HepG2 (cell line): ENCODE results near the gene SLC16A13. TPM values are rescaled to one million over a fixed set of nuclear protein-coding genes. Genes with fewer than 3 reads are reported as not detected.

Experiments
- DRAP1 ChIP-seq: IDR thresholded peaks from 2 replicates; pipeline ENCODE4 v1.6.1; 2016; ENCODE audit warnings: missing genetic modification reagents, missing compliant biosample characterization
- ERF ChIP-seq: IDR thresholded peaks from 2 replicates; pipeline ENCODE4 v1.6.1; 2018; ENCODE audit warnings: missing biosample characterization, missing genetic modification reagents
- KDM2A ChIP-seq: sonication (generic); formaldehyde crosslinking; IDR thresholded peaks from 2 replicates; pipeline ENCODE4 v1.4.0; 2020; ENCODE audit warnings: low read depth, missing genetic modification reagents, borderline replicate concordance
- MAFK ChIP-seq, 2 experiments: IDR thresholded peaks in 1 of 2; conservative IDR thresholded peaks in 1 of 2; 2 replicates each; pipeline ENCODE4 v1.6.1; 2011; ENCODE audit warnings: improper control_type of control experiment in 2 of 2, low read length in 2 of 2
- MED1 ChIP-seq: sonication (generic); formaldehyde crosslinking; IDR thresholded peaks from 2 replicates; pipeline ENCODE4 v1.4.0; 2020; ENCODE audit warnings: missing genetic modification reagents
- PITX1 ChIP-seq: sonication (generic); formaldehyde crosslinking; IDR thresholded peaks from 2 replicates; pipeline ENCODE4 v1.5.1; 2020; ENCODE audit warnings: mild to moderate bottlenecking, missing genetic modification reagents
- RXRA ChIP-seq: sonication (generic); formaldehyde crosslinking; IDR thresholded peaks from 2 replicates; pipeline ENCODE4 v1.5.1; 2020; ENCODE audit warnings: missing genetic modification reagents
- SMARCC2 ChIP-seq: fragments of 450-650 bp; IDR thresholded peaks from 2 replicates; pipeline ENCODE4 v1.6.1; 2017; ENCODE audit warnings: antibody characterized with exemption, mild to moderate bottlenecking
- SNAI1 ChIP-seq: sonication (generic); formaldehyde crosslinking; IDR thresholded peaks from 2 replicates; pipeline ENCODE4 v1.5.0; 2020; ENCODE audit warnings: mild to moderate bottlenecking, missing genetic modification reagents, borderline replicate concordance
- SNAPC4 ChIP-seq: sonication (generic); formaldehyde crosslinking; IDR thresholded peaks from 2 replicates; pipeline ENCODE4 v1.4.0; 2020; ENCODE audit warnings: mild to moderate bottlenecking, missing genetic modification reagents
- SOX13 ChIP-seq, 3 experiments: fragments of 450-650 bp in 1 of 3; sonication (generic) in 1 of 3; formaldehyde crosslinking in 1 of 3; IDR thresholded peaks in 2 of 3; conservative IDR thresholded peaks in 1 of 3; 2 replicates each; pipeline versions ENCODE4 v1.5.0 to v1.6.1; 2016 to 2020; ENCODE audit warnings: antibody characterized with exemption in 1 of 3, mild to moderate bottlenecking in 1 of 3, missing compliant biosample characterization in 1 of 3, missing genetic modification reagents in 1 of 3, moderate library complexity in 1 of 3
- SP5 ChIP-seq: IDR thresholded peaks from 2 replicates; pipeline ENCODE4 v1.6.1; 2016; ENCODE audit warnings: low read depth, borderline replicate concordance
- TCF7L2 ChIP-seq: IDR thresholded peaks from 2 replicates; pipeline ENCODE4 v1.6.1; 2011; ENCODE audit warnings: mild to moderate bottlenecking, low read depth, low read length, moderate library complexity
- TEAD3 ChIP-seq: optimal IDR thresholded peaks from 2 replicates; pipeline ENCODE3; 2016; ENCODE audit warnings: borderline replicate concordance
- ZHX1 ChIP-seq: sonication (generic); formaldehyde crosslinking; IDR thresholded peaks from 2 replicates; pipeline ENCODE4 v1.8.1; 2022; ENCODE audit warnings: low read depth, mild to moderate bottlenecking, missing genetic modification reagents
- ZNF124 ChIP-seq: sonication (generic); formaldehyde crosslinking; IDR thresholded peaks from 2 replicates; pipeline ENCODE4 v1.4.0; 2020; ENCODE audit warnings: missing genetic modification reagents
- ZNF496 ChIP-seq: sonication (generic); formaldehyde crosslinking; IDR thresholded peaks from 2 replicates; pipeline ENCODE4 v1.8.1; 2023; ENCODE audit warnings: mild to moderate bottlenecking, moderate library complexity, missing genetic modification reagents; ENCODE audit not compliant: insufficient replicate concordance
- ZNF556 ChIP-seq: sonication (generic); formaldehyde crosslinking; IDR thresholded peaks from 2 replicates; pipeline ENCODE4 v1.4.0; 2020; ENCODE audit warnings: mild to moderate bottlenecking, missing genetic modification reagents, borderline replicate concordance
- ZNF670 ChIP-seq: sonication (generic); formaldehyde crosslinking; IDR thresholded peaks from 2 replicates; pipeline ENCODE4 v1.8.0; 2022; ENCODE audit warnings: mild to moderate bottlenecking, missing genetic modification reagents, borderline replicate concordance
- ZNF773 ChIP-seq: sonication (generic); formaldehyde crosslinking; IDR thresholded peaks from 2 replicates; pipeline ENCODE4 v1.4.0; 2020; ENCODE audit warnings: missing genetic modification reagents, borderline replicate concordance
- ZNF891 ChIP-seq: sonication (generic); formaldehyde crosslinking; IDR thresholded peaks from 2 replicates; pipeline ENCODE4 v1.5.0; 2020; ENCODE audit warnings: mild to moderate bottlenecking, missing genetic modification reagents
- ZSCAN22 ChIP-seq: sonication (generic); formaldehyde crosslinking; IDR thresholded peaks from 2 replicates; pipeline ENCODE4 v1.4.0; 2020; ENCODE audit warnings: mild to moderate bottlenecking, missing genetic modification reagents
- polyA plus RNA-seq, 8 experiments: library from polyadenylated mRNA; depleted of rRNA in 3 of 8; stranded (reverse) in 7 of 8; unstranded in 1 of 8; fragments of >200 nt; fragmentation: Illumina TruSeq in 4 of 8; extraction: Trizol in 4 of 8; gene quantifications; 2 replicates each; pipeline versions ENCODE4 v1.2.1 to v1.2.3, GENCODE V29; 2011 to 2016; ENCODE audit warnings: low read depth in 4 of 8, missing spikeins in 1 of 8, mixed read lengths in 1 of 8; ENCODE audit not compliant: insufficient read depth in 1 of 8
- total RNA-seq, 5 experiments: library from RNA; depleted of rRNA; stranded (reverse); fragments of >200 nt; fragmentation: Illumina TruSeq; extraction: Trizol; gene quantifications; 2 replicates each; pipeline ENCODE4 v1.2.3, GENCODE V29; 2016; ENCODE audit warnings: low read depth in 1 of 5

Gene SLC16A13
- total and polyA plus RNA-seq, 2 of the 13 experiments (the other 11 are each of a cell fraction or from before 2014, with no cell fraction given): 2.2 to 3.0 TPM

GRCh38 chr17:7038025-7038862 is 2.4 kb downstream of the SLC16A13 start (continued):
- TF ChIP-seq SNAPC4 (CRISPR knock-in tag) (no peak), ZNF773 (CRISPR knock-in tag) (no peak), MAFK (conservative IDR thresholded peaks at IDR 0.05 in 1 of 2, IDR thresholded peaks at IDR 0.05 in 1 of 2; ENCODE audit: low read length in 2 of 2) (no peak), TEAD3 (CRISPR knock-in tag) (no peak), ERF (CRISPR knock-in tag) (no peak), ZNF496 (CRISPR knock-in tag) (no peak), ZNF670 (CRISPR knock-in tag) (no peak), ZHX1 (no peak), SNAI1 (CRISPR knock-in tag) (no peak), ZNF891 (CRISPR knock-in tag) (no peak), SMARCC2 (no peak), SOX13 (IDR thresholded peaks at IDR 0.05) (no peak), SOX13 (CRISPR knock-in tag; conservative IDR thresholded peaks at IDR 0.05 in 1 of 2, IDR thresholded peaks at IDR 0.05 in 1 of 2) (no peak), KDM2A (CRISPR knock-in tag) (0 out of 2 replicates have a peak, but pooled peaks have one; percentile 11), DRAP1 (CRISPR knock-in tag) (no peak), ZSCAN22 (no peak), SP5 (CRISPR knock-in tag) (no peak), MED1 (CRISPR knock-in tag) (peak; percentile 41; the same call in 1 of the 2 replicates), TCF7L2 (no peak), ZNF556 (CRISPR knock-in tag) (no peak), PITX1 (peak; percentile 29), RXRA (no peak), ZNF124 (no peak)
